CD14-positive monocyte (primary cell): ENCODE results near the gene CDKN2B-AS1. TPM values are rescaled to one million over a fixed set of nuclear protein-coding genes. Genes with fewer than 3 reads are reported as not detected.

ENCODE experiments used
- DNase-seq, 3 donors: peaks; one replicate each; pipeline ENCODE4 v3.0.0-alpha.2; 2011 to 2022
- H2AFZ ChIP-seq: 2 replicates; pipeline ENCODE4 v1.6.0; 2012; ENCODE audit warnings: mild to moderate bottlenecking, low read depth, low read length, inconsistent platforms; ENCODE audit not compliant: insufficient read depth, poor library complexity, severe bottlenecking
- H3K27ac ChIP-seq, 2 donors: 1 replicate in 1 of 2; 2 replicates in 1 of 2; pipeline ENCODE4 v1.5.1; 2012 to 2013; ENCODE audit warnings: low read length in 2 of 2, control low read depth in 1 of 2, inconsistent platforms in 1 of 2, low read depth in 1 of 2, mild to moderate bottlenecking in 1 of 2
- H3K27me3 ChIP-seq, 2 donors: one replicate each; pipeline versions ENCODE4 v1.6.0 to v1.6.1; 2011 to 2013; ENCODE audit warnings: low read length in 2 of 2; ENCODE audit not compliant: control insufficient read depth in 2 of 2, insufficient read depth in 2 of 2
- H3K36me3 ChIP-seq, 2 donors: replicated peaks in 1 of 2; 1 replicate in 1 of 2; 2 replicates in 1 of 2; pipeline versions ENCODE4 v1.5.1 to v1.6.1; 2012 to 2013; ENCODE audit warnings: low read length in 2 of 2, control low read depth in 1 of 2, inconsistent platforms in 1 of 2, mild to moderate bottlenecking in 1 of 2; ENCODE audit not compliant: insufficient read depth in 2 of 2, control insufficient read depth in 1 of 2
- H3K4me1 ChIP-seq, 2 donors: 1 replicate in 1 of 2; 2 replicates in 1 of 2; pipeline versions ENCODE4 v1.5.1 to v1.6.1; 2012 to 2013; ENCODE audit warnings: low read length in 2 of 2, control low read depth in 1 of 2, inconsistent platforms in 1 of 2, mild to moderate bottlenecking in 1 of 2, moderate library complexity in 1 of 2; ENCODE audit not compliant: insufficient read depth in 2 of 2, control insufficient read depth in 1 of 2
- H3K4me2 ChIP-seq: replicated peaks from 2 replicates; pipeline ENCODE3; 2012; ENCODE audit warnings: low read length, moderate library complexity, mild to moderate bottlenecking; ENCODE audit not compliant: poor library complexity, severe bottlenecking; ENCODE audit errors: extremely low read depth
- H3K4me3 ChIP-seq, 3 experiments: fragments of 200-600 bp in 1 of 3; sonication (generic) in 1 of 3; replicated peaks in 1 of 3; 1 replicate in 2 of 3; 2 replicates in 1 of 3; pipeline ENCODE4 v1.5.1; 2011 to 2013; ENCODE audit warnings: low read length in 3 of 3, mild to moderate bottlenecking in 3 of 3, control low read depth in 2 of 3, low read depth in 2 of 3, inconsistent platforms in 1 of 3, moderate library complexity in 1 of 3
- H3K79me2 ChIP-seq: 2 replicates; pipeline ENCODE4 v1.6.0; 2012; ENCODE audit warnings: mild to moderate bottlenecking, control low read depth, inconsistent platforms, low read length, moderate library complexity; ENCODE audit not compliant: insufficient read depth
- H3K9ac ChIP-seq: 2 replicates; pipeline ENCODE4 v1.6.0; 2017; ENCODE audit warnings: low read length, mild to moderate bottlenecking; ENCODE audit not compliant: insufficient read depth, poor library complexity, severe bottlenecking
- H3K9me3 ChIP-seq, 2 donors: replicated peaks in 1 of 2; 1 replicate in 1 of 2; 2 replicates in 1 of 2; pipeline versions ENCODE4 v1.5.1 to v1.6.1; 2012 to 2013; ENCODE audit warnings: low read length in 2 of 2, control low read depth in 1 of 2; ENCODE audit not compliant: control insufficient read depth in 1 of 2, insufficient read depth in 1 of 2
- H4K20me1 ChIP-seq: 2 replicates; pipeline ENCODE4 v1.6.0; 2012; ENCODE audit warnings: mild to moderate bottlenecking, low read length, control low read depth, moderate library complexity; ENCODE audit not compliant: insufficient read depth
- H3K27ac Mint-ChIP-seq, 7 donors: one replicate each; pipeline ENCODE4 v1.8.0; 2020; ENCODE audit warnings: mild to moderate bottlenecking in 7 of 7, mixed read lengths in 7 of 7, moderate library complexity in 6 of 7, inconsistent platforms in 2 of 7
- H3K27me3 Mint-ChIP-seq, 3 donors: one replicate each; pipeline ENCODE4 v1.8.0; 2021 to 2022; ENCODE audit warnings: low read depth in 3 of 3, mild to moderate bottlenecking in 3 of 3, mixed read lengths in 3 of 3, moderate library complexity in 3 of 3, inconsistent platforms in 1 of 3
- H3K36me3 Mint-ChIP-seq, 2 donors: one replicate each; pipeline ENCODE4 v1.8.0; 2020; ENCODE audit warnings: mixed read lengths in 2 of 2, inconsistent platforms in 1 of 2, mild to moderate bottlenecking in 1 of 2
- H3K4me1 Mint-ChIP-seq: one replicate; pipeline ENCODE4 v1.8.0; 2020; ENCODE audit warnings: mild to moderate bottlenecking, mixed read lengths
- H3K4me3 Mint-ChIP-seq, 2 donors: one replicate each; pipeline ENCODE4 v1.8.0; 2020; ENCODE audit warnings: mild to moderate bottlenecking in 2 of 2, mixed read lengths in 2 of 2, moderate library complexity in 1 of 2
- H3K9me3 Mint-ChIP-seq, 7 donors: one replicate each; pipeline ENCODE4 v1.8.0; 2020 to 2022; ENCODE audit warnings: mixed read lengths in 7 of 7, mild to moderate bottlenecking in 6 of 7, moderate library complexity in 6 of 7, inconsistent platforms in 2 of 7
- WGBS: methylation state at CpG from one replicate; pipeline ENCODE4 v1.1.5; 2013; ENCODE audit warnings: missing lambda C conversion rate; ENCODE audit not compliant: insufficient coverage; 5-methylcytosine and 5-hydroxymethylcytosine counted together
- intact Hi-C, 2 donors: fragments of 100-400 bp; cut with micrococcal nuclease; formaldehyde crosslinking; loops; one replicate each; pipeline versions ENCODE4 v1.15.0 to v1.15.1; 2023
- polyA plus RNA-seq, 3 donors: library from polyadenylated mRNA; depleted of rRNA in 1 of 3; unstranded in 2 of 3; stranded (reverse) in 1 of 3; fragments of 300-500 nt in 2 of 3; fragments of >200 nt in 1 of 3; fragmentation: Illumina TruSeq in 2 of 3; gene quantifications; 1 replicate in 2 of 3; 2 replicates in 1 of 3; pipeline ENCODE4 v1.2.3, GENCODE V29; 2012 to 2021
- TF ChIP-seq, protein P1 (sequence below): fragments of 200-600 bp; IDR thresholded peaks from one replicate; pipeline ENCODE4 v1.8.0; 2022; ENCODE audit warnings: antibody characterized with exemption, mild to moderate bottlenecking

The CDKN2B-AS1 gene
- polyA plus RNA-seq, 3 donors: 0.35 to 0.55 (median 0.50) TPM

DNA sequence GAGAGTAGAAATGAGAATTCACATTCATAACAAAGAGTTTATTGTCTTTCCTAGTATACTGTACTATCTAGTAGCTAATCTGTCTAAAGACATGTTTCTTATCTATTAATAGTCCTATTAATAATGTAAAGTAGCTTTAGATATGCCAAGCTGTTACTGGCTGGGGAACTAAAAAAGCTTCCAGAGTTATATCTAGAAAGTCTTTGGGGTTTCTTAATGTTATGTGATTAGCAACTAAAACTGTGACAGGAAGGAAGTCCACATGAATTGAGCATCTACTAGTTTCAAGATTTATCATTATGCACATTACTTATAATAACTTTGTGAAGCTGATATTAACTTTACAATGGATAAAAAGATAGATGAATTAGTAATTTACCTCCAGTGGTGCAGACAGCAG lies 137.2 kb downstream of the CDKN2B-AS1 start:
- Mint-ChIP-seq H3K27ac (no peak overlapping the region), H3K9me3 (peaks cover 0 to 2% (median 0%) of the 10 kb centered on the region in 7 donors), H3K36me3 (no peaks in the 10 kb centered on the region), H3K27me3 (peaks cover 17 to 29% (median 22%) of the 10 kb centered on the region in 3 donors), H3K4me3 (no peak overlapping the region), H3K4me1 (peaks cover 9% of the 10 kb centered on the region)
- no peaks in the 10 kb centered on the region for H3K9me3 ChIP-seq
- no peak overlapping the region for H3K9ac ChIP-seq
- TF ChIP-seq, protein P1, sequence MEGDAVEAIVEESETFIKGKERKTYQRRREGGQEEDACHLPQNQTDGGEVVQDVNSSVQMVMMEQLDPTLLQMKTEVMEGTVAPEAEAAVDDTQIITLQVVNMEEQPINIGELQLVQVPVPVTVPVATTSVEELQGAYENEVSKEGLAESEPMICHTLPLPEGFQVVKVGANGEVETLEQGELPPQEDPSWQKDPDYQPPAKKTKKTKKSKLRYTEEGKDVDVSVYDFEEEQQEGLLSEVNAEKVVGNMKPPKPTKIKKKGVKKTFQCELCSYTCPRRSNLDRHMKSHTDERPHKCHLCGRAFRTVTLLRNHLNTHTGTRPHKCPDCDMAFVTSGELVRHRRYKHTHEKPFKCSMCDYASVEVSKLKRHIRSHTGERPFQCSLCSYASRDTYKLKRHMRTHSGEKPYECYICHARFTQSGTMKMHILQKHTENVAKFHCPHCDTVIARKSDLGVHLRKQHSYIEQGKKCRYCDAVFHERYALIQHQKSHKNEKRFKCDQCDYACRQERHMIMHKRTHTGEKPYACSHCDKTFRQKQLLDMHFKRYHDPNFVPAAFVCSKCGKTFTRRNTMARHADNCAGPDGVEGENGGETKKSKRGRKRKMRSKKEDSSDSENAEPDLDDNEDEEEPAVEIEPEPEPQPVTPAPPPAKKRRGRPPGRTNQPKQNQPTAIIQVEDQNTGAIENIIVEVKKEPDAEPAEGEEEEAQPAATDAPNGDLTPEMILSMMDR: no peak
- intact Hi-C loops: no loop called here
- no peak overlapping the region for H2AFZ ChIP-seq
- peaks cover 2 to 8% of the 10 kb centered on the region in 2 donors for H3K4me1 ChIP-seq
- no peaks in the 10 kb centered on the region for H3K36me3 ChIP-seq
- H3K4me2 ChIP-seq: no peak overlapping the region
- peaks cover 10 to 42% of the 10 kb centered on the region in 2 donors for H3K27me3 ChIP-seq
- no peak for DNase-seq
- H3K4me3 ChIP-seq: no peak overlapping the region
- no peaks in the 10 kb centered on the region for H3K79me2 ChIP-seq
- no peak overlapping the region for H3K27ac ChIP-seq
- H4K20me1 ChIP-seq: no peaks in the 10 kb centered on the region

DNA sequence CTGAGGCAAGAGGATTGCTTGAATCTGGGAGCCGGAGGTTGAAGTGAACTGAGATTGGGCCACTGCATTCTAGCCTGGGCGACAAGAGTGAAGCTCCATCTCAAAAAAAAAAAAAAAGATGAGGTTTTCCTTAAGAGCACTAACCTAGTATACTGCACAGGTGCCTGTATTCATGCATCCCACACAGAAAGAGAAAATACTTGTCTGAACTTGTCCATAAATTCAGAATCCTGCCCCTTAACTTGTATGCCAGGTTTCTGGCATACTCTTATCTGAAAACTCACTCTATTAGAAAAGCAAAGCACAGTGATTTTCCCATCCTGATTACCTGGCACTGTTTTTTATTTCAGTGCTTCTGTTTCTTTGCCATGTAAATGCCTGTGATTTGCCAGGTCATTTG lies 139.8 kb downstream of the CDKN2B-AS1 start:
- Histone ChIP-seq H3K4me1 (peaks cover 0 to under 1% of the 10 kb centered on the region in 2 donors), H3K9ac (no peak overlapping the region), H3K4me3 (no peak overlapping the region), H4K20me1 (no peaks in the 10 kb centered on the region), H2AFZ (no peak overlapping the region), H3K36me3 (no peaks in the 10 kb centered on the region), H3K79me2 (no peaks in the 10 kb centered on the region), H3K27ac (no peak overlapping the region), H3K9me3 (no peaks in the 10 kb centered on the region), H3K4me2 (no peak overlapping the region), H3K27me3 (peaks cover 8 to 39% of the 10 kb centered on the region in 2 donors)
- intact Hi-C loops: no loop called here
- Mint-ChIP-seq H3K36me3 (no peaks in the 10 kb centered on the region), H3K27ac (no peak overlapping the region), H3K27me3 (peaks cover 12 to 31% (median 27%) of the 10 kb centered on the region in 3 donors), H3K4me1 (peaks cover 2% of the 10 kb centered on the region), H3K9me3 (peaks cover 0 to 4% (median 0%) of the 10 kb centered on the region in 7 donors), H3K4me3 (no peak overlapping the region)
- WGBS: no CpG with 5 or more reads among the region's 2 CpGs
- no peak for DNase-seq
- TF ChIP-seq, protein P1: no peak
